Skeletal muscle tissue (tissue), 4 donors: ENCODE measurements around the gene GPRIN1. TPM values are rescaled to one million over a fixed set of nuclear protein-coding genes. Genes with fewer than 3 reads are reported as not detected.

ENCODE experiments used
- H3K27ac ChIP-seq: one replicate; pipeline ENCODE4 v1.7.0; 2013; ENCODE audit warnings: mild to moderate bottlenecking, low read depth, low read length, inconsistent platforms
- H3K27me3 ChIP-seq, 3 donors: one replicate each; pipeline ENCODE4 v1.7.0; 2013; ENCODE audit warnings: low read length in 3 of 3; ENCODE audit not compliant: control insufficient read depth in 3 of 3, insufficient read depth in 3 of 3
- H3K36me3 ChIP-seq, 3 donors: one replicate each; pipeline ENCODE4 v1.7.0; 2013; ENCODE audit warnings: low read length in 3 of 3; ENCODE audit not compliant: control insufficient read depth in 3 of 3, insufficient read depth in 3 of 3
- H3K4me1 ChIP-seq, 3 donors: one replicate each; pipeline ENCODE4 v1.7.0; 2013; ENCODE audit warnings: low read length in 3 of 3, mild to moderate bottlenecking in 3 of 3; ENCODE audit not compliant: control insufficient read depth in 3 of 3, insufficient read depth in 3 of 3
- H3K4me3 ChIP-seq, 3 donors: one replicate each; pipeline ENCODE4 v1.7.0; 2013; ENCODE audit warnings: low read length in 3 of 3
- H3K9ac ChIP-seq, 3 donors: one replicate each; pipeline ENCODE4 v1.7.0; 2013; ENCODE audit warnings: low read length in 3 of 3, mild to moderate bottlenecking in 3 of 3, moderate library complexity in 2 of 3, low read depth in 1 of 3
- H3K9me3 ChIP-seq, 3 donors: one replicate each; pipeline ENCODE4 v1.7.0; 2013; ENCODE audit warnings: low read length in 3 of 3; ENCODE audit not compliant: control insufficient read depth in 3 of 3
- total RNA-seq: library from RNA; depleted of rRNA; stranded (reverse); fragments of >200 nt; gene quantifications from one replicate; pipeline ENCODE4 v1.2.3, GENCODE V29; 2014
- donor health status: Osteomylitis.

Gene GPRIN1
- 0.52 TPM for total RNA-seq

DNA sequence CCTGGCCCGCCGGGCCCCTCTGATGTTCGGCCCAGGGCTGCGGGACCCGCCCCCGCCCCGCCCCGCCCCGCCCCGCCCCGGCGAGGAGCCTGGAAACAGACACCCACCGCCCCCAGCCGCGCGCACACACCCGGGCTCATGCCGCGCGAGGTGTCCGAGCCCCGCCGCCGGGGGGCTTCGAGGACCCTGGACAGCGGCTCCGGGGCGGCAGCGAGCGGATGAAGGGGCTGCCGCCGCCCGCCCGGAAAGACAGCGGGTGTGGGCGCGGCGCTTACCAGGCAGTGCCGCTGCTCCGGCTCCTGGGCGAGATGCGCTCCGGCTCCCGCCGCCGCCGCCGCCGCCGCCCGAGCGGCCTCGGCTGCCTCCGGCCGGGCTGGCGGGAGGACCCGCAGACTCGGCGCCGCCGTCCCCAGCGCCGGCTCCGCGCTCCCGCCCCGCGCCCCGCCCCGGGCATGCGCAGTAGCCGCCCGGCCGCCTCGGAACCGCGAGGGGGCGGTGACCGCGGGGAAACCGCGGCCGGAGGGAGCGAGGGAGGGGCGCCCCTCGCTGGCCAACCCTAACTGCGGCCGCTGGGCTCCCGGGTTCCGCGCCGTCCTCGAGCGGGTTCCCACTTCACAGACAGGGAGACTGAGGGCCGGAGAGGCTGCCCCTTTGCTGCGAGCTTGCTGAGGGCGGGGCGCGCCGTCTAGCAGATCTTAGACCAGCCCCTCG, at the start of gene GPRIN1:
Gene GPRIN1 (minus strand): TSS at position 433 of the 711 bp plus-strand sequence. CDS start 10,322 bp downstream, outside the sequence.
- Histone ChIP-seq H3K27ac (no peak within 1 kb of the TSS), H3K36me3 (no peaks in the 10 kb centered on the region), H3K9me3 (no peaks in the 10 kb centered on the region), H3K9ac (no peak within 1 kb of the TSS), H3K27me3 (peaks cover 5 to 35% (median 29%) of the 10 kb centered on the region in 3 donors), H3K4me3 (peak within 1 kb of the TSS in 2 of 3 donors; percentile 58 to 60), H3K4me1 (peaks cover 4 to 7% (median 5%) of the 10 kb centered on the region in 3 donors)

DNA sequence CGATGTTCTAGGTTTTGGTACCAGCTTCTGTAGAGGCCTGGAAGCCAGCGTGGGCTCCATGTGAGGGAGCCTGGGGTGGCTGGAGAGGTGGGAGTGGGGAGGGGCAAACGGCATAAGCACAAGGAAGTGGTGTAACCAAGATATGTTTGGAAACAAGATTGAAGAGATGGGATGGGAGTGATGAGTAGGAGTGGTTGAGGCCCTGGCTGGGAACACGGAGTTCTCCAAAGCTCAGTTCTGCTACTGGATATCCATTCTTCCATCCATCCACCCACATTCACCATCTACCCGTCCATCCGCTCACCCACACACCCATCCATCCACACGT, 49.5 kb upstream of the GPRIN1 start:
- H3K27me3 ChIP-seq, result peaks cover 16 to 25% (median 24%) of the 10 kb centered on the region in 3 donors
- no peak overlapping the region for H3K4me3 ChIP-seq
- no peak overlapping the region for H3K27ac ChIP-seq
- no peaks in the 10 kb centered on the region for H3K9me3 ChIP-seq
- no peak overlapping the region for H3K9ac ChIP-seq
- H3K4me1 ChIP-seq, result peaks cover 7 to 11% (median 7%) of the 10 kb centered on the region in 3 donors
- H3K36me3 ChIP-seq, result peaks cover 4 to 11% (median 5%) of the 10 kb centered on the region in 3 donors

- Histone ChIP-seq H3K27me3 (peaks cover 16 to 20% (median 19%) of the 10 kb centered on the region in 3 donors), H3K4me3 (peak overlapping the region in 1 of 3 donors; percentile 49), H3K9ac (no peak overlapping the region), H3K4me1 (peaks cover 7 to 11% (median 7%) of the 10 kb centered on the region in 3 donors), H3K36me3 (peaks cover 8 to 13% (median 9%) of the 10 kb centered on the region in 3 donors), H3K9me3 (no peaks in the 10 kb centered on the region), H3K27ac (no peak overlapping the region)
Observed at GRCh38 chr5:176658817-176659511, 49.0 kb upstream of the GPRIN1 start.

- Histone ChIP-seq H3K4me1 (peaks cover 7 to 11% (median 7%) of the 10 kb centered on the region in 3 donors), H3K27me3 (peaks cover 13 to 19% (median 13%) of the 10 kb centered on the region in 3 donors), H3K36me3 (peaks cover 13 to 18% (median 16%) of the 10 kb centered on the region in 3 donors)
Observed at GRCh38 chr5:176658007-176658599, 48.1 kb upstream of the GPRIN1 start.

DNA sequence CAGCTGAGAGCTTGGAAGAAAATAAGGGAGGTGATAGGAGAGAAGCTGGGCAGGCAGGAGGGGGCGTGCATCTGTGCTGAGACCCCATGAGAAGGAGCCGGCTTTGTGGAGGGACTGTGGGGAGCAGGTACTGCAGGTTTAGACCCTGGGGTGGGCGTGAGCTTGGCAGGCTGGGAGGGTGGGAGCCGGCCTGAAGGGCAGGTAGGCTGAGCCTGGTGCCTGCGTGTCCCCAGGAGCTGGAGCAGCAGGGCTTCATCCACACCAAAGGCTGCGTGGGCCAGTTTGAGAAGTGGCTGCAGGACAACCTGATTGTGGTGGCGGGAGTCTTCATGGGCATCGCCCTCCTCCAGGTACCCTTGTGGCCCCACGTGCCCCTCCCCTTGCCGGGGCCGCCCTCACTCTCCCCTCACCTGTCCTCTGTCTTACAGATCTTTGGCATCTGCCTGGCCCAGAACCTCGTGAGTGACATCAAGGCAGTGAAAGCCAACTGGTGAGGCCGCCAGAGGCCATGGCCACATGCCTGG, 46.6 kb upstream of the GPRIN1 start:
- Histone ChIP-seq H3K9ac (no peak overlapping the region), H3K9me3 (no peaks in the 10 kb centered on the region), H3K4me3 (no peak overlapping the region), H3K27ac (no peak overlapping the region), H3K4me1 (peaks cover 7 to 11% (median 7%) of the 10 kb centered on the region in 3 donors), H3K36me3 (peaks cover 19 to 20% (median 19%) of the 10 kb centered on the region in 3 donors), H3K27me3 (peaks cover 4 to 7% (median 6%) of the 10 kb centered on the region in 3 donors)

More at GRCh38 chr5:176658007-176658599, 48.1 kb upstream of the GPRIN1 start:
- H3K27ac ChIP-seq, result no peak overlapping the region
- no peak overlapping the region for H3K9ac ChIP-seq
- no peak overlapping the region for H3K4me3 ChIP-seq
- H3K9me3 ChIP-seq, result no peaks in the 10 kb centered on the region

DNA sequence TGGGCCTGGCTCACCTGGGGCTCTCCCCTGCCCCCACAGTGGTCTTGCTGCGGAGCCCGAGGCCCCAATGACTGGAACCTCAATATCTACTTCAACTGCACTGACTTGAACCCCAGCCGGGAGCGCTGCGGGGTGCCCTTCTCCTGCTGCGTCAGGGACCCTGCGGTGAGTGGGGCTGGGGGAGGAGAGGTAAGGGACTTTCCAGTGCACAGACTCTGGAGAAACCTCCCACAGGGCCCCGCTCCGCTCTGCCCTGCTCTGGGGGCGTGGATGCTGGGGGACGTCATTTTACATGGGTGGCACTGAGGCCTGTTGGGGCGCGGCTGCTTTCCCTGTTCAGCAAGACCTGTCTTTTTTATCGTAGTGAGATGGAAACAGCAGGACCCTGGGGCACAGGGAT, 44.9 kb upstream of the GPRIN1 start:
- H3K36me3 ChIP-seq, result peaks cover 19 to 20% (median 19%) of the 10 kb centered on the region in 3 donors
- H3K27ac ChIP-seq, result no peak overlapping the region
- H3K4me1 ChIP-seq, result peaks cover 3 to 9% (median 7%) of the 10 kb centered on the region in 3 donors
- H3K9ac ChIP-seq, result no peak overlapping the region
- H3K4me3 ChIP-seq, result no peak overlapping the region
- H3K27me3 ChIP-seq, result no peaks in the 10 kb centered on the region
- H3K9me3 ChIP-seq, result no peaks in the 10 kb centered on the region

- H3K36me3 ChIP-seq, result peaks cover 19 to 20% (median 19%) of the 10 kb centered on the region in 3 donors
Observed at GRCh38 chr5:176653401-176654385, 43.7 kb upstream of the GPRIN1 start.

DNA sequence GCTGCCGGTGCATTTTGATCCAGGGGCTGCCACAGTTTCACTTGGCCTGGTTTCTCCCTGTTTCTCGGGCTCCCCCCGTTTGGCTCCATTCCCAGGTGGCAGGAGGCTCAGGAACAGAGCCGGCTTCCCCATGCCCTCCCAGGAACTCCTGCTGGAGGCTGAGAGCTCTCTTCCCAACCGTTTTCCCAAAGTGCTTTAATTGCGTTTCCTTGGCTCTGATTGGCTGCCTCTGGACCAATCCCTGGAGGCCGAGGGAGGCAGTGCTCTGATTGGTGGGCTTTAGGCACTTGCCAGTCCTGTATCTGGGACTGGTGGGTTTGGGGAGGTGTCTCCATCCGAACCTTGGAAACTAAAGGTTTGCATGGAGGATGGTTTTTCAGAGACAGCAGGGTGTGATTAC, 42.2 kb upstream of the GPRIN1 start:
- H3K9me3 ChIP-seq, result no peaks in the 10 kb centered on the region
- H3K4me1 ChIP-seq, result peaks cover 11 to 15% (median 14%) of the 10 kb centered on the region in 3 donors
- no peaks in the 10 kb centered on the region for H3K27me3 ChIP-seq
- H3K9ac ChIP-seq, result no peak overlapping the region
- H3K27ac ChIP-seq, result no peak overlapping the region
- H3K4me3 ChIP-seq, result no peak overlapping the region
- peaks cover 16 to 19% (median 17%) of the 10 kb centered on the region in 3 donors for H3K36me3 ChIP-seq

More at GRCh38 chr5:176653401-176654385, 43.7 kb upstream of the GPRIN1 start:
- Histone ChIP-seq H3K4me1 (peaks cover 3 to 11% (median 6%) of the 10 kb centered on the region in 3 donors), H3K9me3 (no peaks in the 10 kb centered on the region), H3K4me3 (no peak overlapping the region), H3K27me3 (no peaks in the 10 kb centered on the region), H3K9ac (no peak overlapping the region), H3K27ac (no peak overlapping the region)

- Histone ChIP-seq H3K27me3 (no peaks in the 10 kb centered on the region), H3K27ac (no peak overlapping the region), H3K36me3 (peaks cover 13 to 17% (median 16%) of the 10 kb centered on the region in 3 donors), H3K4me3 (no peak overlapping the region), H3K9ac (no peak overlapping the region), H3K9me3 (no peaks in the 10 kb centered on the region), H3K4me1 (peaks cover 15 to 20% (median 19%) of the 10 kb centered on the region in 3 donors)
Observed at GRCh38 chr5:176651472-176651980, 41.6 kb upstream of the GPRIN1 start.
